Raji (cell line): ENCODE measurements around the gene BRD3.

Experiments used
- POLR2A ChIP-seq: IDR thresholded peaks from 2 replicates; pipeline ENCODE4 v1.6.1; 2011; ENCODE audit warnings: low read depth, low read length, control low read depth; ENCODE audit not compliant: insufficient read depth

The BRD3 gene

DNA sequence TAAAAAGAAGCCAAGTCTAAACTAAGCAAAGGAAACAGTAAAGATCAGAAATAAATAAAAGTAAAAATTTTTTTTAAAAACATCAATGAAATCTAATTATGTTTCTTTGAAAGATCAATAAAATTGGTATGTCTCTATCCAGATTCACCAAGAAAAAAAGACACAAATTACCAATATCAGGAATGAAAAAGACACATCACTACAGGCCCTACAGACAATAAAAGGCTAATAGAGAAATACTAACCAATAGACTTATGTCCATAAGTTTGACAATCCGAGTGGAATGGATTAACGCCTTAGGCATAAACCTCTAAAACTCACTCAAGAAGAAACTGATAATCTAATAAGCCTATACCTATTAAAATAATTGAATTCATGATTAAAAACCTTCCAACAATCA is 30.2 kb downstream of the BRD3 start:
- TF ChIP-seq POLR2A, result no peak

DNA sequence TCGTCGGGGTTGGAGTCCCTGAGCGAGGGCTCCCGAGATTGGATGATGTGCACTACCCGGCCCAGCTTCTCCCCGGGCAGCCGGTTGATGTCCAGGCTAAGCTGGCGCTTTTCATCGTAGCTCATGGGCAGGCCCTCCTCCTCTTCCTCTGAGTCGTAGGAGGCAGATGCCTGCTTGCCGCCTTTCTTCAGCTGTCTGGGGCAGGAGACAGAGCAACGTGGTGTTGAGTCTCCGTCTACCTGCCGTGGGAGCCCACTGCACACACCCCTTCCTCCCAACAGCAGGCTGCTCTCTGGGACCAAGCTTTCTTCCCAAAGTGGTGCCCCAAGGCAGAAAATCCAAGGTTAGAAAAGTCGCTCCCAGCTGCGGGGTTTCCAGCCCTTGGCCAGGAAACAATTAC is 31.7 kb downstream of the BRD3 start:
- no peak for TF ChIP-seq POLR2A

DNA sequence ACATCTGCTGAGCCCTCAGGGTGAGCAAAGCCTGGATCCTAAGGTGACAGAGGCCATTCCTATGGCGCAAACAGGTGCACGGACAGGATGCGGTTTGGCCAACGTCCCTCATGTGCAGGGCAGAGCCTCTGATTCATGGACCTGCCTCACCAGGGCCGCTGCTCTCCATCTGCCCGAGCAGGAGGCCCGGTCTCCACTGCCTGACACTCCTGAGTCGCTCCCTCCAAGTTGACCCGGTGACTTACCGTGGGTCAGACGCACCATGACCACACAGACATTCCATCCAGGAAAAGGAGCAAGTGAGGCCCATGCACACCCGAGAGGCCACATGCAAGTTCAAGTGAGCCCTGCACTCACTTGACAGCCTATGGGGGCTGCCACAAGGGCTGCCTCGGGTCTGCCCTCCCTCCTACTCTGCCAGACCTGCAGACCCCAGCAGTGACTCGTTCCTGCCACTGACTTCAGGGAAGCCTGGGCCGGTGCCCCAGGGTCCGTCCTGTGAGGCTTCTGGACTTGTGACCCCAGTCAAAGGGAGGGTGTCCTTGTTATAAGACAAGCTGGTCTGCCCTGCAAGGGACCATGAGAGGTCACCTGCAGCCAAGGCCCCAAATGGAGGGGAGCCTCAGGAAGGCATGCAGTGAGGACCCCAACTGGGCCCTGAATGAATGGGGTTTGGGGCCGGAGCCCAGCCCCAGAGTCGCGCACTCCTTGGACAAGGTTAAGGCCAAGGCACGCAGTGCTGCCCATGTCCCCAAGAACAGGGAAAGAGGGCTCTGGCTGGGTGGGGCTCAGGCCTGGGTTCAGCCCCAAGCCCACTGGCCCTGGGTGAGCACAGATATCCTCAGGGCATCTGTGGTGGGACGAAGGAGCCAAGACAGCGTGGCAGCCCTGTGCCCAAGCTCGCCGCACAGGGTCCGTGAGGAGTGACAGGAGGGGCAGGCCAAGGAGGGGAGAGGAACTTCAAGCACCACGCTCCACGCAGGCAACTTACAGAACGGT is 32.5 kb downstream of the BRD3 start:
- no peak for TF ChIP-seq POLR2A

DNA sequence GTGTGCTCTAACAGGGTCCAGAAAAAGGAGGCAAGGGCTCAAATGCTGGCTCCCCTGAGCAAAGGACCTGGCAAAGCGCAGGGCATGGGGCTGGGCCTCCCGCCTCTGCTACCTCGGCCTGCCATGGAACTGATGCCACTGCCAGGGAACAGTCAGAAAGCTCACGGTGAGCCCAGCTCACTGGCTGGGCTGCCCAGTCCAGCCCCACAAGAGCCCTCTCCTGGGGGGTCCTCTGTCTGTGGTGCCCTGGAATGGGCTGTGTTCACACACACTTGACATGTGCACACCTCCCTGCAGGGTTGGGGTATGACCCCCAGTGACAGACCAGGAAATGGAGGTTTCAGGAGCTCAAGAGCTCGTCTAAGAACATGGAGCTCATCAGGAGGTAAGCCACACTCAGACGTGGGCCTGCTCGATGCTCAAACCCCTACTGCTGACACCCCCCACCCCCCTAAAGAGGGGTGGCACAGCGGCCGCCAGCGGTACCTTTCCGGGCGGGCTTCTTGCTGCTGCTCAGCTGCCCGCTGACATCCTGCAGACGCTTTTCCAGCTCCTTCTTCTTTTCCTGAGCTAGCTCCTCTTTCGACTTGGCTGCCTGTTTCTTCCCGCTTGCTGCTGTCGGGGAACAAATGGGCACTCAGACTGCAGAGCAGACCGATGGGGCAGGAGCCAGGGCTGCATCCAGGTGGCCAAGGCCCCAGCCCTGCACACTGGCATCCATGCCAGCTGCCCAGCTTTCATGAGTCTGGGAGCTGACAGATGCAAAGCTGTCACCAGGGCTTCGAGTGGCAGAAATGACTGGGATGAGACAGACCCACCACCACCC is 33.4 kb downstream of the BRD3 start:
- TF ChIP-seq POLR2A, result no peak

DNA sequence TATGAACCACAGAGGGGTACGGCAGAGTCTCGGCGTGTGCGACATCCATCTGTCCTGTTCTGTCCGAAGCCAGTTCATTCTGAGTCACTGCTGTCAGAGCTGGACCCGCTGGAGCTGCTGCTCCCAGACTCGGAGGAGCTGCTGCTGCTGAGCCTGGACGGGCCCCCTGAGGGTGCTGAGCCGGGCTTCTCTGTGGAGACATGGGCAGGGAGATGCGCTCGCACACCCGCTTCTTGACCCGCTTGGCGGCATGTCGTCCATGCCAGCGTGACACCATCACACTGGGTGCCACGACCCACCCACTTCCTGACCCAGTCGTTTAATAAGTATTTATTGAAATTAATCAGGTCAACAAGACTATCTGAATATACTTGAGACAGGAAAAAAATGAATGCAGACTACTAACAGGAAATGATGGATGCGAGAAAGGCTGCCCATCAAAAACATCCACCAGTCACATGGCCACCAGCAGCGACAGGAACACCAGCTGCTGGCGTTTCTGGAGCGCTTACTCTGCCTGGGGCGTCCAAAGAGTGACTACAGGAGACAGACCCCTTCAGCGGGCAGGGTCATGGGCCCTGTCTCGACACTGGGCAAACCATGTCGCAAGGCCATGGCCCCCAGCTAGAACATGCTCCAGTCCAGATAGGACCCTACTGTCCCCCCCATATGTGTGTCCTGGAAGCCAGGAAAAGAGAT is 34.2 kb downstream of the BRD3 start:
- no peak for TF ChIP-seq POLR2A

DNA sequence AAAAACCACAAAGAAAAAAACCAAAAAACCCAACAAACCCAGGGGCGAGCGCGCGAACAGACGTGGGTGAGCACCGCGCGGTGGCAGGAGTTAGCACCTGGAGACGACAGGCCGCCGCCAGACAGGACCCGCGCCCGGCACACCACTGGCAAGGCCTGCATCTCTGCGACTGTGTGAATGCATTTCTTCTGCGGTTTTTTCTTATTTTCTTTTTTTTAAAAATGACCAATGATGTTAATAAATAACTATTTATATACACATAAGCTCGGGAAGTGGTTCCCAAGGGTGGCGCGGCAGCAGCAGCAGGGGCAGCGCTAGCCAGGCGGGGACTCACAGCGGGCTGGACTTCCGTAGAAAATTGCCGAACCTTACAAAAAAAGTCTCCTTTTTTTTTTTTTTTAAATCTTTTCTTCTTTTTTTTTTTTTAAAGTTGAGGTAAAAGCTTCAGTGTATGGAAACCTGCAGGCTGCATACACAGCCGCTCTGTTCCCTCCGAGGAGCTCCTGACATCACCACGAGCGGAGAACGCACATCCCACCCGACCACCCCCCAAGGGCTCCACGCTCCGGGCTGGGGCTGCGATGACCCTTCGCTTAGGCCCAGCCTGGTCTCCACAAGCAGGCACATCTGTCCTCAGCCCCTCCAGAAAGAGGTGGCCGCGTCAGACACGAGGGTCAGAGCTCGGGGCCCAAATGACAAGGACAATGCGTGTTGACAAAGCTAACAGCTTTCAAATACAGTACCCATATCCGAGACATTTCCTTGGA is 35.2 kb downstream of the BRD3 start:
- TF ChIP-seq POLR2A, result no peak

DNA sequence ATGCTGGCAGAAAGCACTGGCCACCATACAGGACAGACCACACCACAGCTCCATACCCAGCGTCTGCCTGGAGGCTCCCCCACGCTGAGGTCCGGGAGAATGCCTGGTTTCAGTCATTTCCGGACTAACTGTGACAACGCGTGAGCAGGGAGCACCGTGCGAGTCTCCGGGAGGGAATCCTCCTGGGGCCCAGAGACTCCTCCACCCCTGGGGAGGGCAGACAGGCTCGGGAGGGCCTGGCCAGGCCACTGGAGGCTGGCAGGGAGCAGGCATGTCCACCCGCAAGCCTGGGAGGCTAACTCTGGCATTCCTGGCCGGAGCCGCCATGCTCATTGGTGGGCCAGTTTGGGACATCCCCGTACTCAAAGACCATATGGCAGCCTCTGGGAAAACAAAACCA is 36.0 kb downstream of the BRD3 start:
- no peak for TF ChIP-seq POLR2A

DNA sequence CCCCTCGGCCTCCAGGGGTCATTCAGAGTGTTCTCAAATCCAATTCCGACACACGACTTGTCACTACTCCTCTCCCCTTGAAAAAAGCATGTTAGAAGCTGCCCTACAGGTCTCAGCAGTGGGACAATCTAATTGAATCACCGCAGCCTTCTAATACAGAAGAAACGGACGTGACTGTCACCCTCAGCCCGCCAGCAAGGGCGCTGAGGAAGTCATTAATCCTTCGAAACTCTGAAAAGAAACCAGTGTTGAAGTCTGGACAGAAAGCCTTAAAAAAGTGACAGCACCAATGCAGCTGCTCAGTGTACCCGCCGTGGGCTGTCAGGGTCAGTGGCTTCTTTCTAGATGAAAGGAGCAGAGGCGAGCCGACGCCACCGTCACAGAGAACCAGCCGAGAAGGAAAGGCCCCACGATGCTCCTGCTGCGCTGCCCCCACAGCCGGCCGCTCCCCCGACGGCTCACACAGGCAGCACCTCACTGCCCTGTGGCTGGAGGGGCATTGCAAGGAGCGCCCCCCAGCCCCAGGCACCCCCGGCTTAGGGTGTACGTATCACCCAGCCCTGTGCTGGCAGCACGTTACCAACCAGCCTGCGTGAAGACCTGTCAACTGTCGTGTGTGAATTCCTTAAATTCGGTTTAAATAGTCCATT is 36.9 kb downstream of the BRD3 start:
- TF ChIP-seq POLR2A, result no peak

DNA sequence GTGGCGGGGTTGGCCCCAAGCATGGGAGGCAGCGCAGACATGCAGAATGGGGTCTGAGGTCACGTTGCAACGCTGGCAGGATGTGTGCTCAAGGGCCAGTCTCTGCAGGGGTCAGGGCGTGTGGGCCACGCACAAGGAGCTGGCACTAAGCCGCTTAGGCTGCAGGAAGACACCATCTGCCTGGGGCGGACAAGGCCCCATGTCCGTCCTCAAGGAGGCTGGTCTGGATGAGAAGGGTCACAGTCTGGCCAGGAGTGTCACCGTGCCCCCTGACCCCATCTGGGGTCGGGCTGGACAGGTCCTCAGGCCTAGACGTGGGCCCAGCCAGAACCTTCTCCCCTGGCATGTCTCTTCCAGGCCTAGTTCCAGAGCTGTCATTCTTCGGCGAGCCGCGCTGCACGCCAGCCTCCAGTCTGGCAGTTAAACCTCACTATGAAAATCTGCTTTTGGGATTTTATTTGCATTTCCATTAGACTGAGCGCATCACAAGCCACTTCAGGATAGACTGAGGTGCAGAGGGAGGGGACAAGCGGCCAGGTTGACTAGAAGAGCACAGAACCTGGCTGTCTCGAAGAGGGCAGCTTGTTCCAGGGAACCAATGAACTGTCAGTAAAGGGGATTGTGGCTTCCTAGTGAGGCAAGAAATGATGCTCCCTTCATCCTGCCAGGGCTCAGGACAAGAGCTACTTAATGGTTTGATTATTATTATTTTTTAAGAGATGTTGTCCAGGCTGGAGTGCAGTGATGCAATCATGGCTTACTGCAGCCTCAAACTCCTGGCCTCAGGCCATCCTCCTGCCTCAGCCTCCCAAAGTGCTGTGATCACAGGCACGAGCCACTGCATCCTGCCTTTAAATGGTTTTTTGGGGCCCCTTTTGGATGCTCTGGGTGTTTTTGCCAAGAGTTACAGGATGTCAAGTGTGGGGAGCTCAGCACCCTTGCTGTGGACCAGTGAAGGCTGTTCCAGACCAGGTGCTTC is 38.3 kb downstream of the BRD3 start:
- no peak for TF ChIP-seq POLR2A

DNA sequence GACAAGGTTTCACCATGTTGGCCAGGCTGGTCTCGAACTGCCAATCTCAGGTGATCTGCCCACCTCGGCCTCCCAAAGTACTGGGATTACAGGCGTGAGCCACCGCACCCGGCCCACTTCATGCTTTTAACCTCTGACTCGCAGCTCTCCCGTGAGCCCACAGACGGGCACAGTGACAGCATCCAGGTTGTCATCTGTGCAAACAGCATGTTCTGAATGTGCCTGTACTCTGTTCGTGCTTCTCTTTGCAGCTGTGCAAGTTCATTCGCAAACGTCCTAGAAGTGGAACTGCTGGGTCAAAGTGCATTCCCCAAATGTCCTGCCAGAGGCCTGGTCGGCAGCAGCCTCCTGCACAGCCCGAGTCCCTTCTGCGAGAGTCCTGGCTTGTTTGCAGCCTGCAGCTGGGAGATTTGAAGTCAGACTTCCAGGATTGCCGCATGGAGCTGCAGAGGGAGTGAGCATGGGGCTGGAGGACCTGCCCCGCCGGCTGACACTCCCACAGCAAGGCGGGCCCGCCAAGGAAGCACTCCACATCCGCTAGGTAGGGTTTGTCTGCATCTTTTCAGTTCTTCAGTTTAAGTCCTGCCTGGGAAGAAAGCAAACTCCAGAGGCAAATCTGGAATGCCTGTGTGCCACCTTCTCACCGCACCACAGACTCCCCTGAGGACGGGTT is 39.1 kb downstream of the BRD3 start:
- TF ChIP-seq POLR2A, result no peak

DNA sequence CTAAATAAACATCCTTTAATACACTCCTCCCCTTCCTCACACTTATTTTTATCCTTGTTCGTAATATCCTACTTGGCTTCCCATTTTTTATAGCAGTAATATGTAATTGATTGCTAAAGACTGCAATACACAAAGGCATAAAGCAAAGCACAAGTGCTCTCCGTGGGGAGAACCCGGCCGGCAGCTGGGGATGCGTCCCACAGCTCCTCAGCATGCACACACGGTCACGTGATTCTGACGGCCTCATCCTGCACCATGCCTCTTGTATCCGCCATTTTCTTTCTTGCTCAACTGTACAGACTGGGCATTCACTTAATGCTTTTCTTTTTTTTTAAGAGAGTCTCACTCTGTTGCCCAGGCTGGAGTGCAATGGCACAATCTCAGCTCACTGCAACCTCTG is 39.8 kb downstream of the BRD3 start:
- TF ChIP-seq POLR2A, result no peak

DNA sequence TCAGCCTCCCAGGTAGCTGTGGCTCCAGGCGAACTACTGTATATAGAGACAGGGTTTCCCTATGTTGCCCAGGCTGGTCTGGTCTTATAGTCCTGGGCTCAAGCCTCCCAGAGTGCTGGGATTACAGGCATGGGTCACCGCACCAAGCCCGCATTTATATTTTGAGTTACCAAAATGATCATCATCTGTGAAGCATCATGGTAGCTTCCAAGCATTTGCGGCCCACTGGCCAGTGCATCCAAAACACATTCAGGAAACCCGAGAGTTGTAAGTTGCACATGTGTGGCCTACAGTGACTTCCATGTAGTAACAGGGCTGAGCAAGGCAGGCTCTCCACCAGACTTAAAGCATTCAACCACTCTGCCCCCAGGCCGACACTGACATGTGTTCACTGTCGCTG is 40.3 kb downstream of the BRD3 start:
- no peak for TF ChIP-seq POLR2A

DNA sequence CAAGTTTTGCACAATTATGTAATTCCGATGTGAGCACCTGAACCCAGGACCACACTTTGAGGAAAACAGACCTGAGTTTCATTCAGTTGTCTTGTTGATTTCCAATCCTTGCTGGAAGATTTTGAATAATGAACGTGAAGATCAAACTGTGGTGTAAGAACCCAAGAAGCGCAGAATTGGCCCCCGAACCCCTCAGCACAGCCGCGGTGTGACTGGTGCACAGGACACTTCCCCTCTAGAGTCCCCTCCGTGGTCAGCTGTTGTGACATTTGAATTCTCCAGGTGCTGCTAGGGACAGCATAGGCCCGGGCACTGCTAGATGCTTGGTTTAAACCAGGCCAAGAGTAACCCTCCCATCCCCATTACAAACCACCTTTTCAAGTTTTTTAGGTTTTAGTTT is 40.8 kb downstream of the BRD3 start:
- TF ChIP-seq POLR2A, result no peak

DNA sequence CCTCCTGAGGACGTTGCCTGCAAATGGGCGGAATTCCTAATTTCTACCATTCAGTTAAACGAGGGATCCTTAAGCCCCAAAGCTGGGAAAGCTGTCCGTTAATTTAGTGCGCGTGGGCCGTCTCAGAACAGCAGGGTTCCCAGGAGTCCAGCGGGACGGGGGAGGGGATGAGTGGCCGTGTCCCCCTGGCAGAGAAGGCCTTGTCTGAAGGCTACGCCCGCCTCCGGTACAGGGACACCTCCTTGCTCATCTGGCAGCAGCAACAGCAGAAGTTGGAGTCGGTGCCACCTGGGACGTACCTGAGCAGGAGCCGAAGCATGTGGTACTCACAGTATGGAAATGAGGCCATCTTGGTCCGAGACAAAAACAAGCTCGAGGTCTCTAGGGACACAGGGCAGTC is 41.2 kb downstream of the BRD3 start:
- no peak for TF ChIP-seq POLR2A
